Suppressor macrophage (primary cell): ENCODE measurements around the gene ERGIC3.

Source experiments
- DNase-seq, 4 experiments: peaks; one replicate each; pipeline ENCODE4 v3.0.0-alpha.2; 2020 to 2022

Gene ERGIC3

DNA sequence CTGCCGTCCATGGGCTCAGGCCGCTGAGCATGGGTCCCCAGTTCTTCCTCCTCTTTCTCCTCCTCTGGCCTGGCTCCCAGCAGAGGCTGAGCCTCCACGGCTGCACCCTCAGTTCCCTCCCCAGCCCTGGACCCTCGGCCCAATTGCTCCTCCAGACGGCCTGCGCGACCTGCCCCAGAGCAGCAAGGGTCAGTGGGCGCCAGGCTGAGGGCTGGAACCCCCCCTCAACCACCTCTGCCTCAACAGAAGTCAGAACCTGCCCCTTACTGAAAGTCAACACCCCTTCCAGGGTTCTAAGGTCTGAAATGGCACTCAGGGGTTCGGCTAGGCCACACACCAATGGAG, 57.9 kb downstream of the ERGIC3 start:
- DNase-seq = no peak

DNA sequence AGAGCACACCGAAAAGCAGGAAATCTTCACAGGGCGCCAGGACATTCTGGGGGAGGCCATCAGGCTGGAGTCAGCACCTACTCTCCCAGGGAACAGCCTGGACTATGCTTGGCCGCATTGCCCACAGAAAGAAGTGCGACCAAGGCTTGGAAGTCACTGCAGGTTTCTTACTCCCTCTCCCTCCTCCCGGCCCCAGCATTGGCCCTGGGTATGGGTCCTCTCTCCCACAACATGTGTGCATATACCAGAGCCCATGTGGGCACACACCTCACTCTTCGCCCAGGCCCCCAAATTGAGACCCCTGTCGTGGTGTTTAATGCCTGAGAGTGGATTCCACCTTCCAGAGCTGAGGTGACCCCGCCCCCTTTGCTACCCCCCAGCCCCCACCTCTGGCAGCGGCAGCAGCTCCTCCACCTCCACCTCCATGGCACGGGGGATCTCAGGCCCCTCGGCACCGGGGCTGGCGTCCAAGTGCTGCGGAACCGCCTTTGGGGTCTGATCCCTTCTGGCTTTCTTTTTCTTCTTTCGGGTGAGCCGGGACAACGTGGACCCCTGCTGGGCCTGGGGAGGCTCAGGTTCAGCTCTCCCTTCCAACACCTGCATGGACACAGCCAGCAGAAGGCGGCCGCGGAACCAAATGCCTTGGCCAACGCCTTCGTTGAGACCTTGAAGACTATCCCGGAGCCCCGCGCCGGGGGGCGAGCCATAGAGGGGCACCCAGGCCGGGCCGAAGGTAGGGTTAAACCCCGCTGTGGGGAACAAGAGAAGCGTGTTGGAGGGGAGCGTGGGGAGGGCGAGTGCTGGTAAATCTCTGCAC, 58.5 kb downstream of the ERGIC3 start:
- DNase-seq = no peak

DNA sequence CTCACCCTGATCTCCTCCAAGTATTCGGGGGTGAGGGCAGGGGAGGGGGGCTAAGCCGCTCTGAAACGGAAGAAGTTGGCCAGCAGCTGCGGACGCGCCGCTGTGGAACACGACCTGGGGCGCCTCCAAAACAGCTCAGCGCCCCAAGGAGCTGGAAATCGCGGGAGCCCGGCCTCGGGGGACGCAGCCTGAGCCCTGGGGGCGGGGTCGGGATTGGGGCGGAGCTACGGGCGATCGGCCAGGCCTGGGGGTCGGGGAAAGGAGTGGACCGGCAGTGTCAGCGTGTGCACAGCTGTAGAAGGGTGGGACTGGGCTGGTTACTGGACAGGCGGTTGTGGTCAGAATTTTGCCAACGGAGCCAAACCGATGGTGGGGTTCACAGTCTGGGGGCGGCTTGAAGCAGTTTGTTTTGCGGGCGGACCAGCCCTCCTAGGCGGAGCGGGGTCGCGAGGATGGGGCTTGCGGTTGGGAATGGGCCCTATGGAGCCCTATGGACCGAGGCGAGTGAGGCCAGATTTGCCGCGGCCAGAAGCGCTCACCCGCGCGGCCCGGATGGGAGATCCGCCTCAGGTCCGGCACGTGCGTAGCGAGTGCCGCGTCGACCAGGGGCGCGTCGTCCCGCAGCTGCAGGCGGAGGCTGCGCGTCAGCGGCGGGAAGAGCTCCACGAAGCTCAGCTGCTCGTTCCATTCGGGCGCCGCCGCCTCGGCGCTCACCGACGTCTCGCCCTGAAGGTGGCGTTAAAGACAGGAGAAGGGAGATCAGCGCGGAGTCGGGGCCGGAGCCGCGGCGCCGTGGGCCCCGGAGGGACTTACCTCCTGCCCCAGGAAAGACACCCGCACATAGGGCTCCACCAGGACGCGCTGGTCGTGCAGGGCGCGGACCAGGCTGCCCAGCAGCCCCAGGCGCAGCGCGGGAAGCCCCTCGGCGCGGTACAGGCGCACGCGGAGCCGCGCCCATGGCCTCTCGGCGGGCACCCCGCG, 59.4 kb downstream of the ERGIC3 start:
- peak; percentile 74 to 89 (median 80) for DNase-seq

DNA sequence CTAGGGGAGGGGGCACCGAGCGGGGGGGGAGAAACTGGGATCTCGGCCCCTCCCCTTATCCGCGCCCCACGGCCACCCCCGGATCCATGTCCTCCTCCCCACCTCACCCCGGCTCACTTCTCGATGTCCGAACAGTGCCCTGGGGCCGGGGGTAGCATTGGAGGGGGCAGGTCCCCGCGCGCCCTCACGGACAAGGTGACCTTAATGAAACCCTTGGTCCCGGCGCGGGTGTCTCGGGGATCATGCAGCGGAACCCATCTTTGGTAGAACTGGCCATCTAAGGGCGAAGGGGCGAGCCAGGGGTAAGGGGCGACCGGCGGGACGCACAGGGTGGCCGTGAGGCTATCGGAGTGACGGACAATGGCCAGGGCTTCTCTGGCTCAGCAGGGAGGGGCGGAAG, 60.1 kb downstream of the ERGIC3 start:
- no peak for DNase-seq

DNA sequence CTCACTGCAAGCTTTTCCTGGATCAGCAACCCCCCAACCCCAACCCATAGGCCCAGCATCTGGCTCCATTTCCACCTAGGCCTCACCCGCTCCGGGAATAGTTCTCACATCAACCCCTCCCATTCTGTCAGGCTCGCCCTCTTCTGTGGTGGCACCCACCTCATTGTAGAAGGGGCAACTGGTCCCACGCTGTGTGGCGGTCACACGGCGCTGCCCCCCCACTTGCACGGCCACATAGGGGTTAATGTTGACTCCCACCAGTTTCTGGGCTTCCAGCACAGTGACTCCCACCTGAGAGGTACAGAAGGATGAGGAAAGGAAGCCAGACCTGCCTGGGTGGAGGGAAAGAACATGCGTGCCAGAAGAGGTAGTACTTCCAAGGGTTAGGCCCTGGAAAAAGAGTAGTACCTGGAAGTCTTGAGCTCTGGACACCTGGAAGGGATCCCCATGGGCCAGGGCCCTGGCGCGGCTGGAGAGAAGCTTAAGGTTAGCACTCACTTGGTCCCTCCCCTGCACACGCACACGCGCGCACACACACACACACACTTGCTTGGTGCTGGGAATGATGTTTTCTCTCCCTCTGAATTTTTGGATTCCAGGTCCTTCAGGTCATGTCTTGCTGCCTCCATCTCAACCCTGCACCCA, 61.1 kb downstream of the ERGIC3 start:
- DNase-seq = no peak

DNA sequence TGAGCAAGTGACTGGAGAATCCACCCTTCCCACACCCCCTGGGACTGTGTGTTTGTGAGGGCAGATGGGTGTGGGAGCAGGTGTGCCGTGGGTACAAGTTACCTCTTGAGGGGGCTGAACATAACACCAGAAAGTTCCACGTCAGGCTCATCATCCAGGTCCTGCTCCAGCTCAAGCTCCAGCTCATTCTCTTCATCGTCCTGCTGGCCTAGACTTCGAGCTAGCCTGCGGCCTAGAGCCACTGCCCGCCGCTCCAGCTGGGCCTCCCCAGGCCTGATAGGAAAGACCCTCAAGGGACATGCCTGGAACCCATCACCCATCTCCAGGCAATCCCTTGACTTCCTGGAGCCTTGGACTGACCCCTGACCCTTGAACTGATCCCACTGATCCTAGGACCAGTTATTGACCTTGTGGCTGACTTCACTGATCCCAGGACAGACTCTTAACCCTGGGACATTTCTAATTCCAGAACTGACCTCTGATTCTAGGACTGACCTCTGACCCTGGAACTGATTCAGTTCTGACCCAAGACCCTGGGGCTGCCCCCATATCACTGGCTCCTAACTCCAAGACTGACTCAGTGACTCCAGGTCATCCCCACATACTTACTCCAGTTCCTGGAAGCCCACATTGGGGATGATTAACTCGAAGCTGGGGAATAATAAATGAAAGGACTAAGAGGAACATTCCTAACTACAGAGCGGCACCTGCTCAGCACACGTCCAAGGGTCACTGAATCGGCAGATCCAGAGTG, 62.0 kb downstream of the ERGIC3 start:
- no peak for DNase-seq

DNA sequence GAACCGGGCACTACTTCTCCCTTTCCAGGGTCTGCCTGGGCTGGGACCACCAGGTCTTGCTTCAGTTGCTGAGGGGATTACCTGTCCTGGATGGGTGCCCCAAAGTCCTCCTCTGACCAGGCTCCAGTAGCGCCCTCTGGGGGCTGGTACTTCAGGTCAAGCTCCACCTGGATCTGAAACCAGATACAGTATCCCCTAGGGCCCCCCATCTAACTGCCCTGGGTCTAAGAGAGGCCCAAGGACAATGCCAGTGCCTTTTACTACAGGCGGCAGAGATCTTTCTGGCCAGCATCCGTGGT, 62.5 kb downstream of the ERGIC3 start:
- DNase-seq = peak in 2 of 4 experiments; percentile 24 to 42

DNA sequence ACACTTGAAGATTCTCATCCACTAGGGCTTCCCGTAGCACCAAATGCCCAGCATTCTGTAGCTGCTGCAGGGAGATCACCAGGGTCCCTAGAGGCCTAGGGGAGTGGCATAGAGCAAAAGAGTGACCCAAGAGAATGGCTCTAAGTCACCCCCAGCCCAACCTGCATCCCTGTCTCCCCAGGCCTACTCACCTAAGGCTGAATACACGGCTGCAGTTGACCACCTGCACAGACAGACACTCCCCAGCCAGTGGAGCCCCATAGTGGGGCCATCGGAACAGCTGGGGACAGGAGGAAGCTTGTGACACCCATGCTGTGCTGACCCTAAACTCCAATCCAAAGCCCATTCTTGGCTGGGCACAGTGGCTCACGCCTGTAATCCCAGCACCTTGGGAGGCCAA, 64.2 kb downstream of the ERGIC3 start:
- no peak for DNase-seq
